Measurements from ENCODE around the gene MITF.
"Not testable (repeated sequence)": the region's sequence is repeated elsewhere in the genome, so short reads cannot be mapped to it uniquely, and the experiment has no call there.

GRCh38 chr3:69796126-69796525 lies 56.9 kb downstream of the MITF start:
- TF ChIP-seq CTCF (IDR thresholded peaks at IDR 0.05; ENCODE audit: low read length); EZH2 (IDR thresholded peaks at IDR 0.05; ENCODE audit: borderline replicate concordance, low read length): not testable (repeated sequence)

Data from OCI-LY1 (cell line).